Activated naive CD4-positive, alpha-beta T cell treated with anti-CD3 and anti-CD28 coated beads, Interleukin-2, amount 10 ng/mL, durations not matched to agents 7 days and 5 days (primary cell): ENCODE results near the gene ECHDC1.

ENCODE experiments used
- CTCF ChIA-PET: fragments of 350-600 bp; sonication (Branson Sonifier 250); formaldehyde crosslinking; loops from one replicate; lab custom pipeline; 2021; ENCODE audit warnings: antibody characterized with exemption; lab: Charles Lee
- DNase-seq: peaks from one replicate; pipeline ENCODE4 v3.0.0-alpha.2; 2020
- H3K27ac Mint-ChIP-seq: one replicate; pipeline ENCODE4 v1.8.0; 2021; ENCODE audit warnings: mild to moderate bottlenecking, moderate library complexity, mixed read lengths
- H3K27me3 Mint-ChIP-seq: one replicate; pipeline ENCODE4 v1.8.0; 2021; ENCODE audit warnings: mild to moderate bottlenecking, mixed read lengths
- H3K36me3 Mint-ChIP-seq: one replicate; pipeline ENCODE4 v1.8.0; 2021; ENCODE audit warnings: mixed read lengths
- H3K4me1 Mint-ChIP-seq: one replicate; pipeline ENCODE4 v1.8.0; 2021; ENCODE audit warnings: mixed read lengths
- H3K4me3 Mint-ChIP-seq: one replicate; pipeline ENCODE4 v1.8.0; 2021; ENCODE audit warnings: mild to moderate bottlenecking, moderate library complexity, mixed read lengths
- H3K9me3 Mint-ChIP-seq: one replicate; pipeline ENCODE4 v1.8.0; 2021; ENCODE audit warnings: mixed read lengths

Gene ECHDC1

GRCh38 chr6:127319686-127320085 is 23.7 kb downstream of the ECHDC1 start:
- no peaks in the 10 kb centered on the region for H3K27me3 Mint-ChIP-seq
- H3K9me3 Mint-ChIP-seq = no peaks in the 10 kb centered on the region
- peaks cover 26% of the 10 kb centered on the region for H3K36me3 Mint-ChIP-seq
- no peaks in the 10 kb centered on the region for H3K4me1 Mint-ChIP-seq
- no peak for DNase-seq
- H3K4me3 Mint-ChIP-seq = no peak overlapping the region
- no peak overlapping the region for H3K27ac Mint-ChIP-seq
- CTCF ChIA-PET = no interaction called here

- Mint-ChIP-seq H3K27ac (no peak overlapping the region), H3K4me3 (no peak overlapping the region), H3K9me3 (no peaks in the 10 kb centered on the region), H3K27me3 (no peaks in the 10 kb centered on the region), H3K36me3 (peaks cover 19% of the 10 kb centered on the region), H3K4me1 (no peaks in the 10 kb centered on the region)
- CTCF ChIA-PET = no interaction called here
- no peak for DNase-seq
These were observed 25.9 kb downstream of the ECHDC1 start for GRCh38 chr6:127317388-127318128.

GRCh38 chr6:127305741-127306140 is 37.7 kb downstream of the ECHDC1 start:
- peaks cover 8% of the 10 kb centered on the region for H3K9me3 Mint-ChIP-seq
- no peak overlapping the region for H3K4me3 Mint-ChIP-seq
- H3K27me3 Mint-ChIP-seq = no peaks in the 10 kb centered on the region
- CTCF ChIA-PET = interaction anchor here (1.3 to 4.0 kb wide), 4 partner anchors 39 to 233 kb away, joined by 4 to 26 read pairs (median 7); partner anchors contain the start of gene RNF146
- H3K36me3 Mint-ChIP-seq = peaks cover 32% of the 10 kb centered on the region
- no peak overlapping the region for H3K27ac Mint-ChIP-seq
- peaks cover 6% of the 10 kb centered on the region for H3K4me1 Mint-ChIP-seq
- DNase-seq = no peak

DNA sequence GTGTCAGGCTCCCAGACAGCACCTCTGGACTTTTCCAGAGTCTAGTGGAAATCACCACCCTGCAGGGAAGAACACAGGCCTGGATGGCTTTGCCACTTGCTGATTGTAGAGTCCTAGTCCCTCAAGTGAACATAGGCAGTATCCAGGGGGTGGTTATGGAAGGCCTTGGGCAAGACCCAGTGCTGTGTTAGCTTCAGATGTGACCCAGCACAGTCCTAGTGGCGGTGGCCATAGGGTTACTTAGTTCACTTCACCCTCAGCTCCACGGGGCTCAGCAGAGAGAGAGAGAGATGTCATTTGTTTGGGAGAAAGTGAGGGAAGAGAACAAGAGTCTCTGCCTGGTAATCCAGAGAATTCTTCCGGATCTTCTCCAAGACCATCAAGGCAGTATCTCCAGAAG is 39.5 kb downstream of the ECHDC1 start:
- H3K9me3 Mint-ChIP-seq = peaks cover 8% of the 10 kb centered on the region
- H3K27me3 Mint-ChIP-seq = no peaks in the 10 kb centered on the region
- no peak overlapping the region for H3K27ac Mint-ChIP-seq
- DNase-seq = no peak
- H3K4me3 Mint-ChIP-seq = no peak overlapping the region
- peaks cover 21% of the 10 kb centered on the region for H3K36me3 Mint-ChIP-seq
- CTCF ChIA-PET = interaction anchor here (0.9 to 4.2 kb wide), 13 partner anchors 12 to 783 kb away, joined by 3 to 32 read pairs (median 4); no protein-coding TSS in a partner anchor
- H3K4me1 Mint-ChIP-seq = peaks cover 6% of the 10 kb centered on the region

DNA sequence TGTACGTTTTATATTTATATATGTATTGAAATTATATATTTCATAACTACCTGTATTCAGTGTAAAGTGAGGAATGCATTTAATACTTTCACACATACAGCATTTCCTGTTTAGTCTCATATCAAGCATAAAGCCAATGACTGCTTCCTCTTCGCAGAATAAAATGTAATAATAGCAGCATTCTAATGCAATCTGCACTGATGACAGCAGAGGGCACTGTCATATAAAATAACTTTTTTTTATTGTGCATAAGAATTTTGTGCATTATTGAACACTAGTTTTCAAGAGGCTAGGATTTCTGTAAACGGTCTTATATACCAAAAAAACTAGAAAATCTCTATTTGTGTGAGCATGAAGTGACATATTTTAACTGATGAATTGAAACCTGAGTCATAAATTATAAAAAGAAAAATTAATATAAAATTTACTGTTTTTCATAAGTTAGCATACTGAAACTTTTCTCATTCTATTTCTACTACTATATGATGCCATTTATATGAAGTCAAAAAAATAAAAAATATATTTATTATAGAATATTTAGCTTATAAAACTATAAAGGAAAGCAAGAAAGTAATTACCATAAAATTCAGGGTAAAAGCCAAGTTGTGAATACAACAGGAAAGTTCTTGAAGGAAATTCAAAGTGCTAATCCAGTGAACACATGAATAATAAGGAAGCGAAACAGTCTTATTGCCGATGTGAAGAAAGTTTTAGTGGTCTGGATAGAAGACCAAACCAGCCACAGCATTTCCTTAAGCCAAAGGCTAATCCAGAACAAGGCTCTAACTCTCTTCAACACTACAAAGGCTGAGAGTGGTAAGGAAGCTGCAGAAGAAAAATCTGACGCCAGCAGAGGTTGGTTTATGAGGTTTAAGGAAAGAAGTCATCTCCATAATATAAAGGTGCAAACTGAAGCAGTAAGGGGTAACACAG is 40.4 kb downstream of the ECHDC1 start:
- Mint-ChIP-seq H3K9me3 (peaks cover 3% of the 10 kb centered on the region), H3K27ac (no peak overlapping the region), H3K4me1 (peaks cover 6% of the 10 kb centered on the region), H3K27me3 (no peaks in the 10 kb centered on the region), H3K36me3 (peaks cover 15% of the 10 kb centered on the region), H3K4me3 (no peak overlapping the region)
- DNase-seq = peak; percentile 61
- CTCF ChIA-PET = interaction anchor here (0.9 to 4.2 kb wide), 16 partner anchors 11 to 784 kb away, joined by 3 to 32 read pairs (median 4); no protein-coding TSS in a partner anchor

DNA sequence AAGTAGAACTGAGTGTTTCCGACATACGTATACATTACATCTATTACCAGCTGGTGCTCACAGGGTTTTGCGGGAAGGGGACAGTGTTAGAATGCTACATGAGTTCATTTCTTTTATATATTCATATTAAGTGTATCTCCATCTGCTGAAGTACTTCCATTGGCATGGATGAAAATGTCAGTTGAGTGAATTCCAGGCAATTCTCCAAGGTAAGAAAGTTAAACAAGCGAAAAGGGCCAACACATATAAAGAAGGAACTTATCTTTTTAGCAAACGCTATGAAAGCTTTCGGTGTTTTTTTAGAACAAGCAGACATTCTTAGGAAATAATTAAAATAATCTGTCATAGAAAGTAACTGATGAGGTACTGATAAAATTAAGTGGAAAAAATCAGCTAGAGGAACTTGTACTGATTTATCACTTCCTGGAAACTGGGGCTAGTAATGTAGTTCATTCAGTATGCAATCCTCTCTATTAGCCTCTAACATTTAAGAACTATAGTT is 42.2 kb downstream of the ECHDC1 start:
- DNase-seq = no peak
- Mint-ChIP-seq H3K9me3 (no peaks in the 10 kb centered on the region), H3K4me1 (peaks cover 6% of the 10 kb centered on the region), H3K4me3 (no peak overlapping the region), H3K27me3 (no peaks in the 10 kb centered on the region), H3K27ac (no peak overlapping the region), H3K36me3 (peaks cover 5% of the 10 kb centered on the region)
- CTCF ChIA-PET = interaction anchor here (0.7 to 4.2 kb wide), 6 partner anchors 10 to 238 kb away, joined by 3 to 32 read pairs (median 6); no protein-coding TSS in a partner anchor

DNA sequence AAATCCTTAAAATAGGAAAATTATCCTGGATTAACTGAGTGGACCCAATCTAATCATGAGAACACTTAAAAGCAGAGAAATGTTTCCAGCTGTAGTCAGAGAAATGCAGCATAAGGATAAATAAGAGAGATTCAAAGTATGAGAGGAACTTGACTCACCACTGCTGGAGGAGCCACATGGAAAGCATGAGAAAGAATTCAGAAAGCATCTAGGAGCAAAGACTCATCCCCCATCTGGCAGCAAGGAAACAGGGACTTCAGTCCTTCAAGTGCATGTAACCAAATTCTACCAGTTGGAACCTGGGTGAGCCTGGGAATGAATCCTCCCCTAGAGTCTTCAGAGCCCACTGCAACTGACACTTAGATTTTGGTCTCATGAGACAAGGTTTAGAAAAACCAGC is 43.0 kb downstream of the ECHDC1 start:
- Mint-ChIP-seq H3K9me3 (no peaks in the 10 kb centered on the region), H3K27me3 (no peaks in the 10 kb centered on the region), H3K36me3 (peaks cover 2% of the 10 kb centered on the region), H3K4me1 (peaks cover 6% of the 10 kb centered on the region), H3K4me3 (no peak overlapping the region), H3K27ac (no peak overlapping the region)
- CTCF ChIA-PET = interaction anchor here (0.7 to 3.7 kb wide), 4 partner anchors 9 to 239 kb away, joined by 3 to 14 read pairs (median 8); no protein-coding TSS in a partner anchor
- no peak for DNase-seq

- Mint-ChIP-seq H3K4me1 (peaks cover 6% of the 10 kb centered on the region), H3K27ac (no peak overlapping the region), H3K4me3 (no peak overlapping the region), H3K9me3 (no peaks in the 10 kb centered on the region), H3K36me3 (peaks cover 2% of the 10 kb centered on the region), H3K27me3 (no peaks in the 10 kb centered on the region)
- CTCF ChIA-PET = interaction anchor here (0.6 to 3.7 kb wide), 5 partner anchors 8 to 1431 kb away, joined by 3 to 10 read pairs (median 6); partner anchors contain the start of gene ECHDC1
- no peak for DNase-seq
These were observed 43.7 kb downstream of the ECHDC1 start for GRCh38 chr6:127299522-127300240.

GRCh38 chr6:127298475-127298874 is 44.9 kb downstream of the ECHDC1 start:
- no peak for DNase-seq
- Mint-ChIP-seq H3K27me3 (no peaks in the 10 kb centered on the region), H3K4me1 (peaks cover 5% of the 10 kb centered on the region), H3K27ac (no peak overlapping the region), H3K9me3 (no peaks in the 10 kb centered on the region), H3K4me3 (no peak overlapping the region), H3K36me3 (peaks cover 9% of the 10 kb centered on the region)
- CTCF ChIA-PET = interaction anchor here (1.4 to 1.7 kb wide), 2 partner anchors 218 to 240 kb away, joined by 6 to 8 read pairs; no protein-coding TSS in a partner anchor

GRCh38 chr6:127297502-127298070 is 45.8 kb downstream of the ECHDC1 start:
- CTCF ChIA-PET = no interaction called here

GRCh38 chr6:127291495-127291894 is 51.9 kb downstream of the ECHDC1 start:
- CTCF ChIA-PET = interaction anchor here (0.9 to 5.3 kb wide), 5 partner anchors 9 to 225 kb away, joined by 3 to 26 read pairs (median 5); partner anchors contain the start of gene RNF146
- H3K4me1 Mint-ChIP-seq = peaks cover 20% of the 10 kb centered on the region
- H3K27me3 Mint-ChIP-seq = no peaks in the 10 kb centered on the region
- H3K9me3 Mint-ChIP-seq = no peaks in the 10 kb centered on the region
- DNase-seq = no peak
- H3K4me3 Mint-ChIP-seq = no peak overlapping the region
- H3K36me3 Mint-ChIP-seq = peaks cover 39% of the 10 kb centered on the region
- no peak overlapping the region for H3K27ac Mint-ChIP-seq

More at GRCh38 chr6:127297502-127298070, 45.8 kb downstream of the ECHDC1 start:
- Mint-ChIP-seq H3K27me3 (no peaks in the 10 kb centered on the region), H3K27ac (no peak overlapping the region), H3K9me3 (no peaks in the 10 kb centered on the region), H3K4me3 (no peak overlapping the region), H3K36me3 (peaks cover 12% of the 10 kb centered on the region), H3K4me1 (peaks cover under 1% of the 10 kb centered on the region)
- DNase-seq = no peak

DNA sequence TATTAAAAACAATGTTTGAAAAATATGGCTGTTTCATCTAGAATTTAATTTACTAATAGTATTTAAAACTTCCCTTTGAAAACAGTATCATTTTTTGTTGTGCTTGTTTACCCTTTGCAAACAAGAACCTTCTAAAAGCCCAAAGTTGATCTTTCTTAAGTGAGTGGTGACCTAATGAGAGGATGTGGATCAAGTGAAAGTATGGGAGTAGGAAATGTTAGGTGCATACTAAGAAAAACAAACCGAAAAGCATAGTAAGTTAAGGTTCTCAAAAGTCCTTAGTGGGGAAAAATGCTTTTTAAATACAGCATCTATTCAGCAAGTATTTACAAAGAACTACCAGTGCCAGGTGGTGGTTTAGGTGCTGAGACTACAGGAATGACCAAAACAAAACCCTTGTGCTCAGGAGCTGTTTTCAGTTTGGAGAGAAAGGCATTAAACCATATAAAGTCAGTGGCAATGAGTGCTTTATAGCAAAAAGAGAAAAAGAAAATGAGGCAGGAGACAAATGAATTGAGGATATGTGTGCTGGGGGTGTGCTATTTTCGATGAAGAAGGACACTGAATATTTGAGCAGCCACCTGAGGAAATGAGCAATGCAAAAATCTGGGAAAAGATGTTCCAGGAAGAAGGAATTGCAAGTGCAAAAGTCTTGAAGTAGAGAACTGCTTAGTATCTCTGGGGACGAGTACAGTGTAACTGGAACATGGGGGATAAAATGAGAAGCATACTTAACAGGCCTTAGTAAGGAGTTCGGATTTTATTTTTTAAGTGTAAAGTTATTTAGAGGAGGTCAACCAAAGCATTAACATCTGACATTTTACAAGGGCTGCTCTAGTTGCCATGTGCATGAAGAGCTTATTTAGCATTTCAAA is 52.8 kb downstream of the ECHDC1 start:
- H3K4me1 Mint-ChIP-seq = peaks cover 20% of the 10 kb centered on the region
- H3K4me3 Mint-ChIP-seq = no peak overlapping the region

More for the DNA sequence above, 52.8 kb downstream of the ECHDC1 start:
- DNase-seq = no peak
- Mint-ChIP-seq H3K9me3 (no peaks in the 10 kb centered on the region), H3K27ac (peak overlapping the region; percentile 59), H3K36me3 (peaks cover 45% of the 10 kb centered on the region), H3K27me3 (no peaks in the 10 kb centered on the region)
- CTCF ChIA-PET = interaction anchor here (0.9 to 5.3 kb wide), 5 partner anchors 10 to 226 kb away, joined by 3 to 26 read pairs (median 5); partner anchors contain the start of gene RNF146
